ENCODE data around the gene RTN4RL1. TPM values are rescaled to one million over a fixed set of nuclear protein-coding genes. Genes with fewer than 3 reads are reported as not detected.

RTN4RL1 gene
- total RNA-seq, 2 donors from 2014 or later = 18.2 to 19.6 TPM

- H3K4me3 Mint-ChIP-seq = peak overlapping the region; percentile 72
- no peaks in the 10 kb centered on the region for H3K36me3 Mint-ChIP-seq (ENCODE audit: low read depth)
Measured at GRCh38 chr17:2024572-2025219, 438 bp downstream of the RTN4RL1 start.

GRCh38 chr17:2023692-2024571, 1.2 kb downstream of the RTN4RL1 start:
- Histone ChIP-seq H3K9me3 (ENCODE audit: control insufficient read depth, low read length) (no peaks in the 10 kb centered on the region), H3K27ac (ENCODE audit: low read depth, low read length) (no peak overlapping the region), H3K27me3 (ENCODE audit: control insufficient read depth, insufficient read depth, low read length, poor library complexity, severe bottlenecking) (peaks cover 12% of the 10 kb centered on the region), H3K4me1 (ENCODE audit: control insufficient read depth, insufficient read depth, low read length) (no peaks in the 10 kb centered on the region), H3K9ac (ENCODE audit: extremely low read depth, low read length, poor library complexity, severe bottlenecking) (peak overlapping the region; percentile 75), H3K4me3 (ENCODE audit: low read length) (peak overlapping the region; percentile 86), H3K36me3 (ENCODE audit: control insufficient read depth, insufficient read depth, low read length) (peaks cover 10% of the 10 kb centered on the region)
- peak; percentile 97 for DNase-seq
- H3K4me3 Mint-ChIP-seq = peak overlapping the region; percentile 72
- peaks cover 85% of the 10 kb centered on the region for H3K27me3 Mint-ChIP-seq (ENCODE audit: insufficient read depth)
- TF ChIP-seq CTCF (conservative IDR thresholded peaks at IDR 0.05) = peak; percentile 13
- 1 to 2% methylated on average over 26 to 85 of the region's 85 CpGs for WGBS, 2 experiments (ENCODE audit: insufficient coverage in 1 of 2, insufficient read length in 1 of 2)
- H3K27ac Mint-ChIP-seq = no peak overlapping the region
- peaks cover 22% of the 10 kb centered on the region for H3K4me1 Mint-ChIP-seq
- peaks cover 4% of the 10 kb centered on the region for H3K9me3 Mint-ChIP-seq
- H3K36me3 Mint-ChIP-seq (ENCODE audit: low read depth) = no peaks in the 10 kb centered on the region

More at GRCh38 chr17:2024572-2025219, 438 bp downstream of the RTN4RL1 start:
- peaks cover 85% of the 10 kb centered on the region for H3K27me3 Mint-ChIP-seq (ENCODE audit: insufficient read depth)
- Histone ChIP-seq H3K27me3 (ENCODE audit: control insufficient read depth, insufficient read depth, low read length, poor library complexity, severe bottlenecking) (peaks cover 12% of the 10 kb centered on the region), H3K27ac (ENCODE audit: low read depth, low read length) (no peak overlapping the region), H3K36me3 (ENCODE audit: control insufficient read depth, insufficient read depth, low read length) (peaks cover 10% of the 10 kb centered on the region), H3K9ac (ENCODE audit: extremely low read depth, low read length, poor library complexity, severe bottlenecking) (peak overlapping the region; percentile 75), H3K4me1 (ENCODE audit: control insufficient read depth, insufficient read depth, low read length) (no peaks in the 10 kb centered on the region), H3K9me3 (ENCODE audit: control insufficient read depth, low read length) (no peaks in the 10 kb centered on the region), H3K4me3 (ENCODE audit: low read length) (peak overlapping the region; percentile 86)
- peak; percentile 85 for DNase-seq
- TF ChIP-seq CTCF (conservative IDR thresholded peaks at IDR 0.05) = no peak
- H3K4me1 Mint-ChIP-seq = peaks cover 17% of the 10 kb centered on the region
- 1% methylated on average over 35 to 73 of the region's 73 CpGs for WGBS, 2 experiments (ENCODE audit: insufficient coverage in 1 of 2, insufficient read length in 1 of 2)
- H3K9me3 Mint-ChIP-seq = peaks cover 4% of the 10 kb centered on the region
- no peak overlapping the region for H3K27ac Mint-ChIP-seq

GRCh38 chr17:2023256-2023655, 1.9 kb downstream of the RTN4RL1 start:
- H3K36me3 Mint-ChIP-seq (ENCODE audit: low read depth) = no peaks in the 10 kb centered on the region
- no peak for DNase-seq
- Histone ChIP-seq H3K27me3 (ENCODE audit: control insufficient read depth, insufficient read depth, low read length, poor library complexity, severe bottlenecking) (peaks cover 12% of the 10 kb centered on the region), H3K9me3 (ENCODE audit: control insufficient read depth, low read length) (no peaks in the 10 kb centered on the region), H3K4me1 (ENCODE audit: control insufficient read depth, insufficient read depth, low read length) (no peaks in the 10 kb centered on the region), H3K27ac (ENCODE audit: low read depth, low read length) (no peak overlapping the region), H3K4me3 (ENCODE audit: low read length) (peak overlapping the region; percentile 79), H3K36me3 (ENCODE audit: control insufficient read depth, insufficient read depth, low read length) (peaks cover 10% of the 10 kb centered on the region), H3K9ac (ENCODE audit: extremely low read depth, low read length, poor library complexity, severe bottlenecking) (peak overlapping the region; percentile 31)
- no peak for TF ChIP-seq CTCF (conservative IDR thresholded peaks at IDR 0.05)
- H3K9me3 Mint-ChIP-seq = peaks cover 4% of the 10 kb centered on the region
- WGBS, 2 experiments (ENCODE audit: insufficient coverage in 1 of 2, insufficient read length in 1 of 2) = 48% methylated on average over 10 to 15 of the region's 16 CpGs
- no peak overlapping the region for H3K27ac Mint-ChIP-seq
- H3K4me1 Mint-ChIP-seq = peaks cover 27% of the 10 kb centered on the region
- H3K27me3 Mint-ChIP-seq (ENCODE audit: insufficient read depth) = peaks cover 85% of the 10 kb centered on the region
- H3K4me3 Mint-ChIP-seq = peak overlapping the region; percentile 72

Measured in endodermal cell (in vitro differentiated cells).